NOMO-1 treated with DMSO at 0.1 percent for 48 hours (cell line): ENCODE measurements around the gene KSR2.

Source experiments
- DNase-seq: peaks from one replicate; lab custom pipeline; 2025; ENCODE audit not compliant: unreplicated experiment; lab: John Stamatoyannopoulos, UW

KSR2 gene

DNA sequence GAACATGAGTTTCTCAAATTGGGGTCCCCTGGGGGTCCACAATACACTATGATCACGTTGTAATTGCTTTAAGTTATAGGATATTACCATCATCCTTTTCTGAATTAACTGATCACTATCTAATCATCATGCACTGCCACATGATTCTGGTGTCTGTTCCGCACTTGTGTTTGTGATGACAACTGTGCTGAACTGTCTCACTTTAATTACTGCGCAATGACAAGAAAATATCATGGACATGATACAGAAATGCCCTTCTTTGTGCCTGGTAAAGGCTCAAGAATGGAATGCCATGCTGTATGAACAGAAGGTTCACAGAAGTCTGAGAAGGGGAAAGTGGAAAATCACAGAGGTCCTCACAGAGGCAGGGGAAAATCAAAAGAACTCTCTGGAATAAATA lies 541.6 kb downstream of the KSR2 start:
- no peak for DNase-seq

DNA sequence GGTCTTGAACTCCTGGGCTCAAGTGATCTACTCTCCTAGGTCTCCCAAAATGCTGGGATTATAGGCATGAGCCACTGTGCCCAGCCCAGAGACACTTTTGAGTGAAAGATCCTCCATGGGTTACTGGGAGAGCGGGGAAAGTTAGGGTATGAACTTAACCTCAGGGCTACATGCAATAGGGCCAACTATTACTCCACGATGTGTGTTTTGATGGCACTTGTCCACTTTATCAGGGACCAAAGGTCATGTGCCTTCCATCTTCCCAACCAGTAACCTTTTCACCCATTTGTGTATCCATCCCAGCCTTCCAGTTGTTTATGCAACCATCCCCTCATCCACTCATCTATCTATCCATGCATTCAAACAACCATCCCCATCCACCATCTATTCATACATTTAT lies 546.8 kb downstream of the KSR2 start:
- no peak for DNase-seq

DNA sequence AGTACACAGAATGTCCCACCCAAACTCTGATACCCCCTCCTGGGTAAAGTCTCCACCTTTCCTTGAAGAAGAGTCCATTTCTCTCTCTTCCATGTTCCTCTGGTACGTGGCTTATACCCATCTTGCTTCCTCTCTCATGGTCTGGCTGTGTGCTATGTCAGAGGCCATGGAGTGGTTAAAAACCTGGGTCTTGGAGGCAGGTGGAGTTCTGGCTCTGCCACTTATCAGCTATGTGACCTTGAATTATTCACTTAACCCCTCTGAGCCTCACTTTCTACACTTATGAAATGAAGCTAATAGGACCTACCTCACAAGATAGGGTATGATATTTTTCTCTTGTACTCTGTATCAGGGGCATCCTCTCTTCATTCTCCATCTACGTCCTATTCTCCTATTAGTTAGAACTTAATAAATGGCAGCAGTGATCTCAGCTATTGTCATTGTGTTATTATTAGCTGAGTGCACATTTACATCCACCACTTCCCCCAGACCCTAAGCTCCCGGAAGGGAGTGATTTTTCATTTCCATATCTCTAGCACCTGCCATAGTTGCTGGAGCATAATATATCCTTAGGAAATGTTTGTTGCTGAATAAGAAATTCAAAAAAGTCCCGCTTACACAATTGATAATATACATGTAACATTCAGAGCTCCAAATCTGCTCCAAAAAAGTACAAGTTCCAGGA lies 547.6 kb downstream of the KSR2 start:
- no peak for DNase-seq

DNA sequence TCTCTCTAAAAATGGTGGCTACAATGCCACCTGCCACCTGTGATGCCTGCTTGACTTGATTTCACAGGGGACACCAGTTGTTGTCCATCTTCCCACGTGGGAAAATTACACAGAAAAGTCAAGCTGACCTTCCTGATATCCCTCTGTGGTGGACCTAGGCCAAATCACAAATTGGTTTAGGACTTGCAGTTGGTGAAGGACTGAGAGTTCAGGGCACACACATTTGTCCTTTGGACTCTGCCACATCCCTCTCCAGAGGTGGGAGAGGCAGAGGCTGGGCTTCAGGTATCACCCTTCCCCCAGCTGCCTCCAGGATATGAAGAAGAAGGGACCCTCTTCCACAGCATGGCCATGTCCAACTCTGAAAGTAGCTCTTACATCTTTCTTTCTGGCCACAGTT lies 551.8 kb downstream of the KSR2 start:
- DNase-seq, result no peak

DNA sequence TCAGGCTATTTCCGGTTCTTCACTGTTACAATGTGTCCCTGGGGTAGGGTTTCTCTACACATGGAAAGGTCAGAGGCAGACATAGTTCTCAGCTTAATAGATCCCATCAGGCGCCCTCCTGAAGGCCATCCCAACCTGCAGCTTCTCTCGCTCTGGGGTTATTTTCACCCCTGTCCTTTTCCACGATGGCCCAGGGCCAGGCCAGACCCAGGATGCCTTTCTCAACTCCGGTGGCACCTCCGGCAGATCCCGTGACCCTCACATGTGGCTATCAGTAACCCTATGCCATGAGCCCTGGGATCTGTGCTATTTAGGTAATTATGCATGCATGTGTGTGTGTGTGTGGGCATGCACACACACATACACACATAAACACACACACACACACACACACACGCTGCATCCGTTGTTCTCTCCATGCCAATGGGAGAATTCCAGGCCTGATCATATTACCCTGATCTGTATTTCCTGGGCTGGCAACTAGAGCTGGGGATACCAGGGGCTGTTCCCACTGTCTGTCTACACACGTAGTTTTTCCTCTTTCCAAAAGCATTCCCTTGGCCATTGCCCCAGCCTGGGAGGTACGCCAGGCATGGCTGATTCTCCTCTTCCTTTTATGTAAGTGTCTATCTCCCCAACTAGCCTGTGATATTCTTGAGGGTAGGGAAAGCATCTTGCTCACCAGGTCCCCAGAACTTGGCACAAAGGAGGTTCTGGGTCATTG lies 556.2 kb downstream of the KSR2 start:
- no peak for DNase-seq

GRCh38 chr12:117409286-117409685 lies 559.5 kb downstream of the KSR2 start:
- no peak for DNase-seq

DNA sequence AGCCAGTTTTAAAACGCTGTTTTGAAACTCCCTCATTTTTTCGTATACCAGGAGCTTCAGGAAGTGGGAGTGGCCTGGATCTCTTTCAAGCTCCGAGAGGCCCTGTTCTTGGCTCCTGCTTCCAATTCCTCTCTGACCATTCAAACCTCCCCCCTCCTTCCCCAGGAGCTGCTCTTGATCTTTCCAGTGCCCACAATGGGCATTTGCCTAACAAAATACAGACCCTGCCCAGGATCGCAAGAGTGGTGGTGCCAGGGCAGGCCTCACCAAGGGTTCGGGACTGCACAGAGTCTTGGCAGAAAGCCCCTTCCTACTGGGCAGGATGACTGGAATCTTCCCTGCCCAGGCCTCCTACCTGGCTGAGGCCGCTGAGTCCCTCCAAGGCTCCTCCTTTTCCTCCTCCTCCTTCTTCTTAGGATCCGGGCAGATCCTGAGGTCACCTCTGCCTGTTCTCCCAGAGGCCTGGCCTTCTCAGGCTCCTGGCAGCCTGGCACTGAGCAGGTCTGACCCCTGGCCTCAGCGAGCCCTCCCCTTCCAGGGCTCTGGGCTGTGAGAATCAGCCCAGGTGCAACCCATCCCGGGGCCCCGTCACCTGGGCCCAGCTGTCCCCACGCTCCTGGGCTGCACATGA lies 560.5 kb downstream of the KSR2 start:
- peak; percentile 56 for DNase-seq

DNA sequence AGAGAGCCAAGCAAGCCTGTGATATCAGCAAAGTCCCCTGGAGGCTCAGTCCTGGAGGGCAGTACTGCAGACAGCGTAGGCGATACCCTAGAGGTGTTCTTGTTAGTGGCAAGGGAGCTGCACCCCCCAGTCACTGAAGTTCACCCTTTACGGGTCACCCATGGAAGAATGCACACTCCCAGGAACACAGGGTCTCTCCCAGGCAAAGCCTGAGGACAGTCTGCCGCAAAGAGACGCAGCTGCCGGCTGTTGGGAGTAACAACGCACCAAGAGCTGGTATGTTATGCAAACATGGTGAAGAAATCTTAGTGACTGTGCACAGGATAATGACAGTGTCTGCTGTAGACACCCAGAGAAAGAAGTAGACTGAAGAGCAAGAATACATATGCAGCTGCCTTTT lies 563.9 kb downstream of the KSR2 start:
- DNase-seq, result peak; percentile 93

DNA sequence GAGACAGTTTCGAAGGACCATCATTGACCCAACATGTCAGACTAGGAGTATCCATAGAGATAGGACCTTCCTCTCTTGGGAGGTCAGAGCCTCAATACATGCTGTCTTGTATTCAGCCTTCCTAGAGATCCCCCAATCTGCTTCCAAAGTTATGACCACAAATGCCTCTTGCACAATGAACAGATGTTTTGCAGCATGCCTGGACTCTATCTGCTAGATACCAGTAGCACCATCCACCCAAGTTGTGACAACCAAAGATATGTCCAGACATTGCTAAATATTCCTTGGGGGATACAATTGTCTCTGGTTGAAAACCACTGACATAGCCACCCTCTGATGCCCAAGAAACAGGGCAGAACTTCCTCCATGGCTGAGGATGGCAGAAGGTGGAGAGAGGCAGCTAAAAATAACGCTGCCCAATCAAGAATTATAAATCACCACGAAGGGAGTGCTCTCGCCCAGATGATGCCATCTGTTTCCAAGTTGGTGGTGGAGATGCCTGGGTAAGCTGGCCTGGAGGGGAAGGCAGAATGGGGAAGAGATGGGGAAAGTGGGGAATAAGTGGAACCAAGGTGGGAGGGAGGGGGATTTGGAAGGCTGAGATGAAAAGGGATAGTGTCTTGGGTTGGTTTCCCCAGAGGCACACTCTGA lies 564.5 kb downstream of the KSR2 start:
- peak; percentile 47 for DNase-seq

- DNase-seq, result peak; percentile 85
Measured at GRCh38 chr12:117403586-117404139, 565.1 kb downstream of the KSR2 start.
